OCI-LY1 (cell line): ENCODE results near the gene TMEM9B.

Experiments used
- EZH2 ChIP-seq: fragments of 200-600 bp; sonication (generic), shearing (Covaris generic); IDR thresholded peaks from 2 replicates; pipeline ENCODE4 v1.8.0; 2017; ENCODE audit warnings: borderline replicate concordance, mixed run types, mild to moderate bottlenecking, antibody characterized with exemption, low read length, moderate library complexity, mixed read lengths
- TF ChIP-seq, protein P1 (sequence below): fragments of 200-600 bp; sonication (generic), shearing (Covaris generic); IDR thresholded peaks from 2 replicates; pipeline ENCODE4 v1.5.1; 2017; ENCODE audit warnings: mild to moderate bottlenecking, antibody characterized with exemption, low read length, moderate library complexity, mixed read lengths

DNA sequence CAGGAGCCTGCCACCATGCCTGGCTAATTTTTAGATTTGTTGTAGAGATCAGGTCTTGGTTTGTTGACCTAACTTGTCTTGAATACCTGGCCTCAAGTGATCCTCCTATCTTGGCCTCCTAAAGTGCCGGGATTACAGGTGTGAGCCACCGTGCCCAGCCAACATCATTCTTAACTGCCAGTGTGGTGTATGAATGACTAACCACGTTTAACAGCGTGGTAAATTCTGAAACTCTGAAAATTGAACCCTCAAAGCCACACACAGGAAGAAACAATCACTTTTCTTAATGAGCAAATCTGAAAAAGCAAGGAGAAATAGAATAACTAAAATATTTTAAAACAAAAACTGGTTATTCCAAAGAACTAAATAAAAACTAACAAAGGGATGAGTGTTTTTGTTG lies 7.4 kb downstream of the TMEM9B start:
- TF ChIP-seq EZH2 = no peak
- TF ChIP-seq, protein P1, sequence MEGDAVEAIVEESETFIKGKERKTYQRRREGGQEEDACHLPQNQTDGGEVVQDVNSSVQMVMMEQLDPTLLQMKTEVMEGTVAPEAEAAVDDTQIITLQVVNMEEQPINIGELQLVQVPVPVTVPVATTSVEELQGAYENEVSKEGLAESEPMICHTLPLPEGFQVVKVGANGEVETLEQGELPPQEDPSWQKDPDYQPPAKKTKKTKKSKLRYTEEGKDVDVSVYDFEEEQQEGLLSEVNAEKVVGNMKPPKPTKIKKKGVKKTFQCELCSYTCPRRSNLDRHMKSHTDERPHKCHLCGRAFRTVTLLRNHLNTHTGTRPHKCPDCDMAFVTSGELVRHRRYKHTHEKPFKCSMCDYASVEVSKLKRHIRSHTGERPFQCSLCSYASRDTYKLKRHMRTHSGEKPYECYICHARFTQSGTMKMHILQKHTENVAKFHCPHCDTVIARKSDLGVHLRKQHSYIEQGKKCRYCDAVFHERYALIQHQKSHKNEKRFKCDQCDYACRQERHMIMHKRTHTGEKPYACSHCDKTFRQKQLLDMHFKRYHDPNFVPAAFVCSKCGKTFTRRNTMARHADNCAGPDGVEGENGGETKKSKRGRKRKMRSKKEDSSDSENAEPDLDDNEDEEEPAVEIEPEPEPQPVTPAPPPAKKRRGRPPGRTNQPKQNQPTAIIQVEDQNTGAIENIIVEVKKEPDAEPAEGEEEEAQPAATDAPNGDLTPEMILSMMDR = no peak
